ELR (cell line): ENCODE measurements around the gene TNFAIP8L1.

Experiments
- DNase-seq: peaks from one replicate; pipeline ENCODE4 v3.0.0-alpha.2; 2015; ENCODE audit warnings: low read depth

The TNFAIP8L1 gene

GRCh38 chr19:4609878-4610511 lies 29.3 kb upstream of the TNFAIP8L1 start:
- no peak for DNase-seq

- DNase-seq: no peak
These were observed 26.0 kb upstream of the TNFAIP8L1 start for GRCh38 chr19:4613254-4613751.

- DNase-seq: no peak
These were observed 21.3 kb upstream of the TNFAIP8L1 start for GRCh38 chr19:4618019-4618418.

- DNase-seq: no peak
These were observed 19.5 kb upstream of the TNFAIP8L1 start for GRCh38 chr19:4619668-4620294.

GRCh38 chr19:4620675-4621074 lies 18.6 kb upstream of the TNFAIP8L1 start:
- no peak for DNase-seq

- no peak for DNase-seq
These were observed 16.5 kb upstream of the TNFAIP8L1 start for GRCh38 chr19:4622695-4623421.

- DNase-seq: no peak
These were observed 15.0 kb upstream of the TNFAIP8L1 start for GRCh38 chr19:4624301-4624700.

- peak; percentile 50 for DNase-seq
These were observed 14.5 kb upstream of the TNFAIP8L1 start for GRCh38 chr19:4624733-4625362.

GRCh38 chr19:4633140-4633967 lies 6.0 kb upstream of the TNFAIP8L1 start:
- peak; percentile 86 for DNase-seq

GRCh38 chr19:4635754-4636116 lies 3.6 kb upstream of the TNFAIP8L1 start:
- no peak for DNase-seq

GRCh38 chr19:4636151-4636717 lies 3.1 kb upstream of the TNFAIP8L1 start:
- peak; percentile 64 for DNase-seq

- no peak for DNase-seq
These were observed 2.6 kb upstream of the TNFAIP8L1 start for GRCh38 chr19:4636761-4637160.

- DNase-seq: no peak
These were observed 999 bp upstream of the TNFAIP8L1 start for GRCh38 chr19:4638317-4638716.

GRCh38 chr19:4639531-4640246 lies 373 bp downstream of the TNFAIP8L1 start:
- DNase-seq: no peak

GRCh38 chr19:4640247-4641000 lies 1.1 kb downstream of the TNFAIP8L1 start:
- no peak for DNase-seq

- no peak for DNase-seq
These were observed 1.8 kb downstream of the TNFAIP8L1 start for GRCh38 chr19:4641132-4641531.

GRCh38 chr19:4642625-4643024 lies 3.3 kb downstream of the TNFAIP8L1 start:
- no peak for DNase-seq

- no peak for DNase-seq
These were observed 6.4 kb downstream of the TNFAIP8L1 start for GRCh38 chr19:4645718-4646117.

GRCh38 chr19:4647676-4648644 lies 8.6 kb downstream of the TNFAIP8L1 start:
- no peak for DNase-seq
